LoVo (cell line): ENCODE results near the gene RAB36.

ENCODE experiments used
- DNase-seq: peaks from one replicate; pipeline ENCODE4 v3.0.0-alpha.2; 2016; ENCODE audit warnings: low spot score

Gene RAB36

GRCh38 chr22:23137905-23138561 lies 7.2 kb upstream of the RAB36 start:
- no peak for DNase-seq

DNA sequence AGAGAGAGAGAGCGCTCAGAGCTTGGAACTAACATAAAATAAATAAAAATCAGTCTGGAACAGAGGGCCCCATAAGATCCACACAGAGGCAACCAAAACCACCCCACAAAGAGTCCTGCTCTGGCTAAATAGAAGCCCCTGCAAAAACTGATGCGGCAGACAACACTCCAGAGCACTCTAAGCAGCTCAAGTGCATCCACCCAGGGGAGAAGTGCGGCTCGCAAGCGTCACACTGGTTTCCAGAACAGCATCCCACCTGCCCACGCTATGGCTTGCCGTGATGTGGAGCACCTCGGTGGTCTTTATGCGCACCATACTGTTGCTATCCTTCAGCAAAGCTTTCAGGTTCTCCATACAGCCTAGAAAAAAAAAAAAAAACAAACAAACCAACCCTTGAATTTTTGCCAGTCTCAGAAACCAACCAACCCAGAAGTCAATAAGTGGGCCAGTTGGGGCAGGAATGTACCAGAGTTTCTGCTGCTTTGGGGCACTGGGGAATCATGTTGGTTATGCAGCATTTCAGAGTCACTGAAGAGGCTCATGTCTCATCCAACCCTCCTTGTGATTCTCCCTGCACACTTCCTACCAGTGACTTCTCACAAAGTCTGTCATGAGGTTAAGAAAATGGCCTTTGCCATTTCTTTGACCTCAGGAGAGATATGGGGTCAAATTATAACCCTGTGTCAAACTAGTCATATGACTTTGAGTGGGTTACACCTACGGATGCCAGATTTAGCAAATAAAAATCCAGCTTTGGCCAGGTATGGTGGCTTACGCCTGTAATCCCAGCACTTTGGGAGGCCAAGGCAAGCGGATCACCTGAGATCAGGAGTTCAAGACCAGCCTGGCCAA lies 6.5 kb upstream of the RAB36 start:
- no peak for DNase-seq

DNA sequence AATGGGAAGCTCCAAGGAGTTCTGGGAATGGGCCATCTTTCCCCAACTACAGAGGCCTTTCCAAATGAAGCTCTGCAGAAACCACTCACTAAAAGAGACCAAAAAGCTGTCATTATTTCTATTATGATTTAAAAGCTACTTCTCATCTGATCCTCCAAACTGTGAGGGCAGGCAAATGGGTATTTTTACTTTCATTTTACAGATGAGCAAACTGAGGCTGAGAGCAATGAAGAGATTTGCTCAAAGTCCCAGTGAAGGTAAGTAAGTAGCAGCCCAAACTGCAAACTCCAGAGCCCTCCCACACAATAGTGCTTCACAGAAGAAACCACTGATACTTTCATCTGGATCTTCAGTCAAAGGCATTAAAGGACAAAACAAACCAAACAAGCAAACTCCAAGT lies 4.9 kb upstream of the RAB36 start:
- no peak for DNase-seq

DNA sequence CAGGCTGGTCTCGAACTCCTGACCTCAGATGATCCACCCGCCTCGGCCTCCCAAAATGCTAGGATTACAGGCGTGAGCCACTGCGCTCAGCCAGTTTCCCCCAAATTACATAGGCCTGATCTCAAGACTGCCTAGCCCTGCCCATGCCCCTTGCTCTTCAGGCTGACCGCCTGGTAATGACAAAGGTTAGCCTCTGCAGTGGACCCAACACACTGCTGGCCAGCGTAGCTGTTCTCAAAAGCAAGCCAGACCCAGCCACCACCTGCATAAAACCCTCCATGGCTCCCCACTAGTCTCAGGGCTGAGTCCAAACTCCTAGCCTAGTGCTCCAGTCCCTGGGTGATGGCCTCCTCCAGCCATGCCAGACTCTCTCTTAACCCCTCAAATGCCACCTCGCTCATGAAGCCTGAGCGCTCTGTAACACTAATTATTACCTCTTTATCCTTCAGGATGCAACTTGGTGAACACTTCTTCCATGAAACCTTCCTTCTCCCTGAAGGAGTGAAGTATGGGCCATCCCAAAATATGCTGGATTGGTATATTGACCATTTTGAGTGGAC lies 2.7 kb upstream of the RAB36 start:
- DNase-seq, result no peak

GRCh38 chr22:23143119-23143518 lies 2.2 kb upstream of the RAB36 start:
- no peak for DNase-seq

GRCh38 chr22:23144432-23144831 lies 845 bp upstream of the RAB36 start:
- DNase-seq, result no peak

- DNase-seq, result no peak
Measured at GRCh38 chr22:23145878-23146470, 697 bp downstream of the RAB36 start.

GRCh38 chr22:23146478-23147205 lies 1.4 kb downstream of the RAB36 start:
- no peak for DNase-seq

DNA sequence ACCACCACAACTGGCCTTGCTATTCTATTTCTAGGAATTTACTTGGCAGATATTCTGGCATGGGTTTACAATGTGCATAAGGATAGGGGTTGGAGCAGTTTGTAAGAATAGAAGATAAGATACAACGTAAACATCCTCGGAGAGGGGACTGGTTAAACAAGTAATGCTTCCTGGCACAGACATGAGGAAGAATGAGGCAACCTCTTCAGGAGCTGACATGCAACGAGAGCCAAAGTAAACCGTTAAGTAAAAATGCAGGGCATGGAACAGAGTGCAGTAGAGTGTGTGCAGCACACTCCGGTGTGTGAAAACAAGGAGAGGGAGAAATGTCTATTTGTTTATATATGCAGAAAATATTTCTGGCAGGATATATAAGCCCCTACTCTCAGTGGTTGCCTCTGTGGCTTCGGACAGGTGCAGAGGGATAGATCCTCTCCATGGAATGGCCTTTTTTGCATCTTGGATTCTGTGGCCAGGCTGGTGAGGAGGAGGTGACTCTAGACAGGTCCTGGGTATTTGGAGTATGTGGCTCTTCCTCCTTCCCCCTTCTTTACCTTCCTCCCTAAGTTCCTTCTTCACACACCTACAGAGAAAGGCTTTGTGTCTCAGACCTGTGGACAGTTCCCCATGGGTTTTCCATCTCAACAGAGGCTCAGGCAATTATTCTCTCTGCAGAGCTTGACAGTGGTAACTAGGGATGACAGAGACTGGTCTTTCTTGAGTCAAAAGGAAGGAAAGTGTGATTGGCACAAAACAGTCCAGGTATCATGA lies 2.5 kb downstream of the RAB36 start:
- no peak for DNase-seq

DNA sequence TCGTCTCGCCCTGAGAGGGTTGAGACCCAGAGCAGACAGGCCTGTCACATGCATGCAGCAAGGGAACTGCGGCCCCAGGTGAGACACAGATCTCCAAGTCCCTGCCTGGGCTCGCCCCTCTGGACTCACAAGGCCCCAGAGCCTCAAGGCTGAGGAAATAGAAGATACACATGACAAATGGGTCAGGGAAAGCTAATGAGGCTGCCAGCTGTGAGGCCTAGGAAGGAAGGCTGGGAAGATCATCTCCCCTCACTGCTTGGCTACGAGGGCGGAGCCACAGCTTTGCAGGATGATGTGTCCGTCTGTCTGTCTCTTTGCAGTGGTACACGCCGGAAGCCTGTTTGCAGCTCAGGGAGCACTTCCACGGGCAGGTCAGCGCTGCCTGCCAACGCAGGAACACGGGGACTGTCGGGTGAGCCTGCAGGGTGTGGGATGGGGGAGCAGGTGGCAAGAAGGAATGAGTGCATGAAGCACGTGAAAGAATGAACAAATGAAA lies 4.5 kb downstream of the RAB36 start:
- no peak for DNase-seq

DNA sequence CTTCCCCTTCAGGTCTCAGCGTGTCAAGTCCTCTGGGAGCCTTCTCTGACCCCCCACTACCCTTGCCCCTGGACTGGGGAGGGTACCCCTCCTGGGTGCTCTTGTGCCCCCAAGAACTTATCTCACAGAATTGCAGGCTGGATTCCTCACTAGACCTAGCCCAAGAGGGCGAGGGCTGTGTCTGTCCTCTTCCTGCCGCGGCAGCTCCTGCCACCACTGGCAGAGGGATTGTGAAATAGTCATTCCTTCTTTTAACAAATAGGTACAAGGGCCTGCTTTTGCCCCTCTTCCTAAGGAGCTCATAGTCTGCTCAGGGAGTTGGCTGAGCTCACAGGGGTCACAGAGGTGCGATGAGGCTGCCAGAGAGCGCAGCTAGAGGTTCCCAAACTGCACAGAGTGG lies 5.5 kb downstream of the RAB36 start:
- DNase-seq, result no peak

DNA sequence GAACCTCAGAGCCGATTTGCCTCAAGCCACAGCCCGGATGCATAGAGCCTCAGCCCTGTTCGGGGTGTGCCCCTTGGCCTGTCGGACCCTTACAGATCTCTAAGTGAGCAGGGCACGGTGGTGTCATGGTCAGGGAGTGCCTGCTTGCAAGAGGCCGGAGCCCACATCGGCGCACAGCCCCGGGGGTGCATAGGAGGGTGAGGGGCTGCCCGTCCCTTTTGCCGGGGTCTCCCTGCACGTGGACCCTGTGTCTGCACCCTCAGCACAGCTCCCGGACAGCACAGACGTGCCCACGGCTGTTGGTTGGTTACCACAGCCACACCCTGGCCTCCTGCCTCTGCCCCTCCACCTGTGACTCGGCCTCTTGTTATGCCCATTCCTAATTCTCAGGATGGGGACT lies 6.5 kb downstream of the RAB36 start:
- no peak for DNase-seq

DNA sequence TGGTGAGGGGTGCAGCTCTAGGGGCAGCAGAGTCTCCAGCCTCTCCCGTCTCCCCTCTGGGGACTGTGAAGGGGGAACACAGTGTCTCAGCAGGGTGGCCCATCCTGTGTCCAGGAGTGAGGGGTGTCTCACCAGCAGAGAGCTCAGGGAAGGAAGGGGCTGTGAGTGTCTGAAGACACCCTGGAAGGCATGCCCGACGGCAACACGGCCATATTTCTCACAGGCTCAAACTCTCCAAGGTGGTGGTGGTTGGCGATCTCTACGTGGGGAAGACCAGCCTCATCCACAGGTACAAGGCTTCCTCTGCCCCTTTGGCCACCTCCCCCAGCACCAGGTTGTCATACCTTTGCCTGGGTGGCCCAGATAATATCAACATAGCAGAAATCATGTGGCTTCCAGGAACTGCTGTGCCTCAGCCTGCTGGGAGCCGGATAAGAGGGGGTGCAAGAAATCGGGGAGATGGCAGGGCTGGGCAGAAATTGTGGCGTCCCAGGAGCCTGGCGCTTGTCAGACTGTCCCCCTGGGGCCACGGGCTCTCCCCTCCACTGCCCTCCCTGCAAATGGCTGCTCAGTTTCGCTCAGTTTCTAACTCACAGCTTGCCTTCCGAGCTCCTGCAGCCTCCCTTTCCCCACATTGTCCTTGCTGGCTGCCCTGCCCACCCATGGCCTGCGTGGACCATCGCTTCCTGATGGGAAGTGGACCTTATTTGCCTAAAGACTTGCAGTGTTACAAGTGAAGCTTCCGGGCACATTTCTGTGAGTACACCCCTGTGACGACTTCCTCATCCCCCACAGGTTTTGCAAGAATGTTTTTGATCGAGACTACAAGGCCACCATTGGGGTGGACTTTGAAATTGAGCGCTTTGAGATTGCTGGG lies 7.2 kb downstream of the RAB36 start:
- DNase-seq, result no peak

- no peak for DNase-seq
Measured at GRCh38 chr22:23153994-23154393, 8.7 kb downstream of the RAB36 start.

DNA sequence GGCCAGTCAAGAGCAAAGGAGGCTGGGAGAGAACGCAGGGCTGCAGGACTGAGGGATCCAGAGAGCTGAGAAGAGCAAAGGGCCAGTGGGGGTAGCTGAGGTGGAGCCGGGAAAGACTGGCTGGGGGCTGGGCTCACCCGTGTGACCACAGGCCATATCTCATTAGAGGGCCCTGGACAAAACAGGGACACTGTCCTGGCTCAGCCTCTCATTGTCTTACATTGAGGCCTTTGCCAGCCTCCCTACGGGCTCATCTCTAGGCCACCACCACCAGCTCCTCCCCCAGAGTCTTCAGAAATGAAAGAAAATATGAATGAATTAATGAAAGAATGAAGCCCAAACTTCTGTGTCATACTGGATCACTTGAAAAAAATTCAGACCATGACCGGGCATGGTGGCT lies 9.2 kb downstream of the RAB36 start:
- no peak for DNase-seq

GRCh38 chr22:23155143-23155542 lies 9.9 kb downstream of the RAB36 start:
- DNase-seq, result no peak

GRCh38 chr22:23155831-23156230 lies 10.6 kb downstream of the RAB36 start:
- no peak for DNase-seq

- DNase-seq, result no peak
Measured at GRCh38 chr22:23156286-23156685, 11.0 kb downstream of the RAB36 start.

DNA sequence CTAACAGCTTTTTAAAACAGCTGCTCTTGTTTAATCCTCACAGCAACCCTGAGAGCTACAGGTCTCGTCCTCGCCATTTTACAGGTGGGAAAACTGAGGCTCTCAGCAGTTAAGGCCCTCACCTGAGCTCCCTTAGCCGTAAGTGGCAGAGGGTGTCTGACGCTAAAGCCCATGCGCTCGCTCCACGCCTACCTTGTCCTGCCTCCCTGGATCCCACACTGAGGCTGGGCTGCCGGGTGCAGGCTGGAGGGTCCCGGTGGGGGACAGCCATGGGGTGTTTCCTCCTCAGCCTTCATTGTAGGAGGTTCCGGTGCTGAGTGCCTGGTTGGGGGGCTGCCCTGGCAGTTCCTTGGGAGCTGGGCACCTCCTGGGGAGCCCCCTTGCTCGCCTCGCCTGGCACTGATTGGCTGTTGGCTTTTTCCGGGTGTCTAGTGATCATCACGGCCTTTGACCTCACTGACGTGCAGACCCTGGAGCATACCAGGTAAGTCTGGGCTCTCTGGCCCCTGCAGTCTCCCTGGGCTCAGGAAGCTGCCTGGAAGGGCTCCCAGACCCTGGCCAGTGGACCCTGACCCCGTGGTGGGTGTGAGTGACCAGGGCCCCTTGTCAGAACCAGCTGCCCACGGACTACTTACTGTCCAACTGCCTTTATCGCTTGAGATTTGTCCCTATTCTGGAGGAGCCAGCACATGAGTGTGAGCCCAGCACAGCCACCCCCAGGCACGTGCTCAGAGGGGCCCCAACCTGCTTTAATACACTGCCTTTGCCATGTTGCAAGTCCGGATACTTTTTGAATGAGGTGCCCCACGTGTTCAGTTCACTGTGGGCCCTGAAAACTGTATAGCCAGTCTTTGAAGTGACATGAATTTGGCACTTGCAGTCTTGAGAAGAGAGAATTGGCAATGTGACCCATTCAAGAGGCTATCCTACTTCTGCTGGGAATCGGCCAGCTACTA lies 12.6 kb downstream of the RAB36 start:
- DNase-seq, result no peak
